A549 (cell line): ENCODE measurements around the gene CFAP77. TPM values are rescaled to one million over a fixed set of nuclear protein-coding genes. Genes with fewer than 3 reads are reported as not detected.

Experiments used
- ATAC-seq, 2 experiments: fragments of 200-7000 bp in 1 of 2; fragments of >200 bp in 1 of 2; cut with Nextera tagmentation in 1 of 2; cut with Tn5 transposase in 1 of 2; 3 replicates each; pipeline versions ENCODE4 v1.8.0 to v1.9.1; 2018 to 2020; ENCODE audit warnings: mild to moderate bottlenecking in 1 of 2, moderate library complexity in 1 of 2
- CTCF ChIA-PET: fragments of 300-600 bp; sonication (Branson Sonifier 250); formaldehyde crosslinking; extraction: SDS; loops from one replicate; lab custom pipeline; 2021; ENCODE audit warnings: antibody characterized with exemption, inconsistent platforms; lab: Yijun Ruan, JAX
- POLR2A ChIA-PET: fragments of 350-600 bp; formaldehyde crosslinking; extraction: SDS; loops from one replicate; lab custom pipeline; 2021; ENCODE audit warnings: antibody characterized with exemption, inconsistent platforms; lab: Yijun Ruan, JAX
- DNase-seq, 2 experiments: peaks; one replicate each; pipeline versions ENCODE4 v3.0.0 to v3.0.0-alpha.2; 2011 to 2016; ENCODE audit warnings: low read depth in 1 of 2, low spot score in 1 of 2
- FAIRE-seq: peaks from 2 replicates; lab custom pipeline; 2011; peaks lifted over from hg19 to GRCh38; lab: Jason Lieb, UNC
- H3K27ac ChIP-seq, 2 experiments: fragments of >200 bp; sonication (Bioruptor Twin); formaldehyde crosslinking; 3 replicates each; pipeline ENCODE4 v1.5.1; 2016 to 2017
- H3K4me1 ChIP-seq: fragments of >200 bp; sonication (Bioruptor Twin); formaldehyde crosslinking; 3 replicates; pipeline ENCODE4 v1.6.1; 2016
- H3K4me2 ChIP-seq: fragments of >200 bp; sonication (Bioruptor Twin); formaldehyde crosslinking; 3 replicates; pipeline ENCODE4 v1.6.1; 2016
- H3K4me3 ChIP-seq: fragments of >200 bp; sonication (Bioruptor Twin); formaldehyde crosslinking; 3 replicates; pipeline ENCODE4 v1.5.1; 2016
- H3K9me3 ChIP-seq: fragments of >200 bp; sonication (Bioruptor Twin); formaldehyde crosslinking; 3 replicates; pipeline ENCODE4 v1.6.1; 2016
- BCL3 ChIP-seq: fragments of >200 bp; sonication (Bioruptor Twin); formaldehyde crosslinking; IDR thresholded peaks from 3 replicates; pipeline ENCODE4 v1.6.1; 2016
- CBX2 ChIP-seq: fragments of 200-600 bp; sonication (generic); IDR thresholded peaks from 2 replicates; pipeline ENCODE4 v1.6.1; 2016; ENCODE audit warnings: low read depth, mild to moderate bottlenecking, borderline replicate concordance
- CBX8 ChIP-seq: fragments of 200-600 bp; sonication (generic); IDR thresholded peaks from 2 replicates; pipeline ENCODE4 v1.6.1; 2016
- CHD4 ChIP-seq: fragments of 200-600 bp; sonication (generic); IDR thresholded peaks from 2 replicates; pipeline ENCODE4 v1.6.1; 2016; ENCODE audit warnings: antibody characterized with exemption, mild to moderate bottlenecking, borderline replicate concordance
- ELK1 ChIP-seq: fragments of 150-350 bp; IDR thresholded peaks from 2 replicates; pipeline ENCODE4 v1.6.1; 2014; ENCODE audit warnings: low read depth, mild to moderate bottlenecking, low read length
- ESRRA ChIP-seq: fragments of 150-350 bp; IDR thresholded peaks from 2 replicates; pipeline ENCODE4 v1.6.1; 2014; ENCODE audit warnings: mild to moderate bottlenecking, low read length, borderline replicate concordance
- FOXS1 ChIP-seq: fragments of 250-450 bp; sonication (Bioruptor Pico); IDR thresholded peaks from 2 replicates; pipeline ENCODE4 v1.5.0; 2020; ENCODE audit warnings: mild to moderate bottlenecking, moderate library complexity
- GATA3 ChIP-seq: IDR thresholded peaks from 2 replicates; pipeline ENCODE4 v1.6.1; 2012; ENCODE audit warnings: borderline replicate concordance
- HOXA7 ChIP-seq: fragments of 250-450 bp; sonication (Bioruptor Pico); IDR thresholded peaks from 2 replicates; pipeline ENCODE4 v1.5.0; 2020; ENCODE audit warnings: mild to moderate bottlenecking, moderate library complexity
- HOXB5 ChIP-seq: fragments of 250-450 bp; sonication (Bioruptor Pico); IDR thresholded peaks from 2 replicates; pipeline ENCODE4 v1.5.0; 2020; ENCODE audit warnings: mild to moderate bottlenecking, moderate library complexity
- KDM5A ChIP-seq: fragments of 200-600 bp; sonication (generic); IDR thresholded peaks from 2 replicates; pipeline ENCODE4 v1.6.1; 2016; ENCODE audit warnings: antibody characterized with exemption, mild to moderate bottlenecking
- MAFK ChIP-seq: fragments of 450-650 bp; IDR thresholded peaks from 2 replicates; pipeline ENCODE4 v1.6.1; 2014; ENCODE audit not compliant: partially characterized antibody
- MYC ChIP-seq: IDR thresholded peaks from 2 replicates; pipeline ENCODE4 v1.6.1; 2012; ENCODE audit warnings: mild to moderate bottlenecking, inconsistent platforms, low read length, improper control_type of control experiment, borderline replicate concordance
- NPAS2 ChIP-seq: fragments of 250-450 bp; sonication (Bioruptor Pico); IDR thresholded peaks from 2 replicates; pipeline ENCODE4 v1.8.0; 2022; ENCODE audit warnings: mild to moderate bottlenecking, moderate library complexity, borderline replicate concordance
- PBX3 ChIP-seq: IDR thresholded peaks from 2 replicates; pipeline ENCODE4 v1.6.1; 2012
- POLR2AphosphoS2 ChIP-seq: conservative IDR thresholded peaks from 2 replicates; pipeline ENCODE4 v1.6.1; 2012; ENCODE audit warnings: low read length, improper control_type of control experiment, inconsistent platforms
- RAD21 ChIP-seq, 2 experiments: fragments of >200 bp in 1 of 2; sonication (Bioruptor Twin) in 1 of 2; formaldehyde crosslinking in 1 of 2; IDR thresholded peaks in 1 of 2; conservative IDR thresholded peaks in 1 of 2; 2 replicates in 1 of 2; 3 replicates in 1 of 2; pipeline ENCODE4 v1.6.1; 2012 to 2018; ENCODE audit warnings: inconsistent platforms in 1 of 2
- RARB ChIP-seq: fragments of 250-450 bp; sonication (Bioruptor Pico); IDR thresholded peaks from 2 replicates; pipeline ENCODE4 v1.8.0; 2021; ENCODE audit warnings: mild to moderate bottlenecking, moderate library complexity
- RFX5 ChIP-seq: fragments of 450-650 bp; IDR thresholded peaks from 2 replicates; pipeline ENCODE4 v1.7.1; 2014; ENCODE audit warnings: antibody characterized with exemption, mild to moderate bottlenecking, moderate library complexity
- RNF2 ChIP-seq: fragments of 200-600 bp; sonication (generic); IDR thresholded peaks from 2 replicates; pipeline ENCODE4 v1.6.1; 2016; ENCODE audit warnings: low read depth, mild to moderate bottlenecking, antibody characterized with exemption, moderate library complexity, borderline replicate concordance
- SMC3 ChIP-seq: fragments of >200 bp; sonication (Bioruptor Twin); formaldehyde crosslinking; IDR thresholded peaks from 3 replicates; pipeline ENCODE4 v1.6.1; 2018; ENCODE audit warnings: inconsistent platforms
- ZC3H11A ChIP-seq: fragments of 450-650 bp; IDR thresholded peaks from 2 replicates; pipeline ENCODE4 v1.6.1; 2014; ENCODE audit warnings: antibody characterized with exemption, mild to moderate bottlenecking
- ZNF302 ChIP-seq: fragments of 250-450 bp; sonication (Bioruptor Pico); IDR thresholded peaks from 2 replicates; pipeline ENCODE4 v1.9.0; 2021; ENCODE audit warnings: inconsistent platforms, mild to moderate bottlenecking, moderate library complexity
- WGBS: methylation state at CpG from one replicate; pipeline ENCODE4 v1.1.6; 2017; ENCODE audit errors: missing lambda C conversion rate; 5-methylcytosine and 5-hydroxymethylcytosine counted together
- polyA plus RNA-seq, 4 experiments: library from polyadenylated mRNA; depleted of rRNA in 3 of 4; stranded (reverse); fragments of >200 nt; fragmentation: RNase III in 1 of 4; extraction: RNeasy Plus Mini Kit Qiagen cat#74134 plus additional on column Dnase treatment in 1 of 4; gene quantifications; 2 replicates in 3 of 4; 3 replicates in 1 of 4; pipeline ENCODE4 v1.2.3, GENCODE V29; 2011 to 2017

The CFAP77 gene
- polyA plus RNA-seq, 2 of the 4 experiments (the other 2 are of a cell fraction): 0.05 TPM; not detected in 1

GRCh38 chr9:132547976-132548730 lies 138.1 kb downstream of the CFAP77 start (continued):
- TF ChIP-seq BCL3: no peak
- TF ChIP-seq ELK1: no peak
- no peak for TF ChIP-seq ESRRA
- no peak for TF ChIP-seq HOXB5 (CRISPR knock-in tag)
- no peak for TF ChIP-seq ZNF302 (CRISPR knock-in tag)
- TF ChIP-seq CBX2: no peak
- TF ChIP-seq RNF2: no peak
- TF ChIP-seq NPAS2 (CRISPR knock-in tag): no peak

- ATAC-seq: no peak
- TF ChIP-seq RAD21 (conservative IDR thresholded peaks at IDR 0.05 in 1 of 2, IDR thresholded peaks at IDR 0.05 in 1 of 2): no peak
- TF ChIP-seq, all 56 proteins: peak for 0
- ChIA-PET POLR2A (no interaction called here), CTCF (interaction anchor here (1.0 to 3.3 kb wide), 4 partner anchors 11 to 42 kb away, joined by 4 to 14 read pairs (median 10); no protein-coding TSS in a partner anchor)
- WGBS: 47% methylated on average over 17 of the region's 17 CpGs
- FAIRE-seq: no peak
- H3K4me2 ChIP-seq: no peak overlapping the region
- no peak for DNase-seq
- H3K4me1 ChIP-seq: 0 out of 3 replicates have a peak, but pooled peaks cover 3% of the 10 kb centered on the region
- H3K4me3 ChIP-seq: no peak overlapping the region
- no peak overlapping the region for H3K27ac ChIP-seq
- no peaks in the 10 kb centered on the region for H3K9me3 ChIP-seq
These were observed 139.0 kb downstream of the CFAP77 start for GRCh38 chr9:132548751-132549640.

GRCh38 chr9:132551556-132551955 lies 141.5 kb downstream of the CFAP77 start:
- FAIRE-seq (no peak), ATAC-seq (no peak), DNase-seq (no peak)
- Histone ChIP-seq H3K4me3 (no peak overlapping the region), H3K27ac (no peak overlapping the region), H3K4me1 (0 out of 3 replicates have a peak, but pooled peaks cover 1% of the 10 kb centered on the region), H3K4me2 (no peak overlapping the region), H3K9me3 (no peaks in the 10 kb centered on the region)
- WGBS: 55% methylated on average over 13 of the region's 13 CpGs
- POLR2A ChIA-PET: no interaction called here
- TF ChIP-seq ZC3H11A: no peak
- TF ChIP-seq CHD4: no peak
- TF ChIP-seq RARB (CRISPR knock-in tag): no peak
- no peak for TF ChIP-seq POLR2AphosphoS2
- TF ChIP-seq GATA3: no peak
- no peak for TF ChIP-seq MYC
- TF ChIP-seq CBX2: no peak
- no peak for TF ChIP-seq RFX5
- TF ChIP-seq SMC3: no peak
- TF ChIP-seq PBX3: no peak
- no peak for TF ChIP-seq FOXS1 (CRISPR knock-in tag)
- TF ChIP-seq BCL3: no peak
- no peak for TF ChIP-seq MAFK
- TF ChIP-seq ELK1: no peak
- TF ChIP-seq HOXA7 (CRISPR knock-in tag): no peak
- TF ChIP-seq CBX8: no peak
- no peak for TF ChIP-seq KDM5A
- CTCF ChIA-PET: no interaction called here
